Cardiac fibroblast (primary cell): ENCODE results near the gene DBH.
"Not testable (repeated sequence)": the region's sequence is repeated elsewhere in the genome, so short reads cannot be mapped to it uniquely, and the experiment has no call there.

ENCODE experiments used
- DNase-seq, 2 donors: peaks; one replicate each; pipeline versions ENCODE4 v3.0.0 to v3.0.0-alpha.2; 2010; ENCODE audit warnings: low read depth in 2 of 2
- H3K4me3 ChIP-seq, 2 donors: replicated peaks in 1 of 2; 1 replicate in 1 of 2; 2 replicates in 1 of 2; pipeline ENCODE4 v1.5.1; 2011; ENCODE audit warnings: low read depth in 2 of 2, low read length in 2 of 2, mild to moderate bottlenecking in 2 of 2, moderate library complexity in 1 of 2
- CTCF ChIP-seq: IDR thresholded peaks from one replicate; pipeline ENCODE4 v1.5.1; 2011; ENCODE audit warnings: low read depth, mild to moderate bottlenecking, low read length, inconsistent platforms

Gene DBH

GRCh38 chr9:133669182-133669801, 33.1 kb downstream of the DBH start:
- no peak overlapping the region for H3K4me3 ChIP-seq
- no peak for TF ChIP-seq CTCF
- no peak for DNase-seq

GRCh38 chr9:133670466-133670865, 34.3 kb downstream of the DBH start:
- H3K4me3 ChIP-seq, result no peak overlapping the region
- no peak for TF ChIP-seq CTCF
- no peak for DNase-seq

- DNase-seq, result no peak
- no peak for TF ChIP-seq CTCF
- H3K4me3 ChIP-seq, result no peak overlapping the region
Measured at GRCh38 chr9:133671371-133671770, 35.2 kb downstream of the DBH start.

- DNase-seq, result no peak
- H3K4me3 ChIP-seq, result no peak overlapping the region
- TF ChIP-seq CTCF, result no peak
Measured at GRCh38 chr9:133672503-133673257, 36.5 kb downstream of the DBH start.

- no peak overlapping the region for H3K4me3 ChIP-seq
- no peak for TF ChIP-seq CTCF
- DNase-seq, result no peak
Measured at GRCh38 chr9:133673258-133673655, 37.1 kb downstream of the DBH start.

- TF ChIP-seq CTCF, result no peak
- no peak for DNase-seq
- no peak overlapping the region for H3K4me3 ChIP-seq
Measured at GRCh38 chr9:133674091-133674490, 37.9 kb downstream of the DBH start.

- not testable (repeated sequence) for H3K4me3 ChIP-seq, DNase-seq
Measured at GRCh38 chr9:133675796-133676195, 39.6 kb downstream of the DBH start.
